ENCODE results near the gene FGF14.

FGF14 gene

GRCh38 chr13:101661839-101662238 lies 740.0 kb downstream of the FGF14 start:
- no peak for DNase-seq (ENCODE audit: low read depth in 2 of 2)
